Renal cortical epithelial cell (primary cell): Measurements from ENCODE around the gene TAF11L6. TPM values are rescaled to one million over a fixed set of nuclear protein-coding genes. Genes with fewer than 3 reads are reported as not detected.
"Not testable (repeated sequence)": the region's sequence is repeated elsewhere in the genome, so short reads cannot be mapped to it uniquely, and the experiment has no call there.

ENCODE experiments used
- DNase-seq: peaks from one replicate; pipeline ENCODE4 v3.0.0-alpha.2; 2011; ENCODE audit warnings: low read depth
- total RNA-seq: library from RNA; depleted of rRNA; stranded (reverse); fragments of >200 nt; gene quantifications from 2 replicates; pipeline ENCODE4 v1.2.3, GENCODE V29; 2014

TAF11L6 gene
- not detected in 2 replicates for total RNA-seq

DNA sequence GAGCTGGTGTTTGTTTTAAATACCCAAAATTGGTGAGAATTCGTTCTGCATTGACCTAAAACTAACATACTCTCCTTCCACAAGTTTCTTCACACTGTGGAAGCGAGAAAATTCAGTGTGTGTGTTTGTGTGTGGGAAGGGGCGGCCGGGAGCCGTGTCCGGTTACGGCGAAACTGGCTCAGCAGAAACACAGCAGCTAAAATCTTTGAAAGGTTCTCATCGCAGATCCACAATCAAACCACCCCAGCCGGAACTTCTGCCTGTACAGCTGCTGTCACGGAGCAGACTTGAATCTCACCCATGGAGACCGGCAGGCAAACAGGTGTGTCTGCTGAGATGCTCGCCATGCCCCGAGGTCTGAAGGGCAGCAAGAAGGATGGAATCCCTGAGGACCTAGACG, at the start of gene TAF11L6:
Gene TAF11L6 (plus strand): TSS at position 301 of the 400 bp plus-strand sequence.
- DNase-seq = not testable (repeated sequence)

DNA sequence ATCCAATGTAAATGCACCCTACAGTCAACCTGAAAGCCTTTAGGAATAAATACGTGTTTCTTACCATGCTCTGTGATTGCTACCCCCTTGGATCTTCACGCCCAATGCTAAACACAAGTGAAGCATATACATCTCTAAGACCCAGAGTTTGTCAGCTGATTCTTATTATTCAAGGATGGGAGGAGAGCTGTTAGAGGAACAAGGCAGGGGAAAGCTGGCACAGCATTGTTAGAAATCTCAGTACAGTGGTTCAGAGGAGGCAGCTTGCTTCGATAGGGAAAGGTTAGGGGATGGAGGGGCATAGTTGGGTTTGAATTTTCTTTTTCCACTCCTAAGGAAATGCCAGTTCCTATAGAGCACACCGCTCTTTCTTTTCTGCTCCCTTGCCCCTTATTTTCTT, 47.1 kb upstream of the TAF11L6 start:
- DNase-seq = no peak

DNA sequence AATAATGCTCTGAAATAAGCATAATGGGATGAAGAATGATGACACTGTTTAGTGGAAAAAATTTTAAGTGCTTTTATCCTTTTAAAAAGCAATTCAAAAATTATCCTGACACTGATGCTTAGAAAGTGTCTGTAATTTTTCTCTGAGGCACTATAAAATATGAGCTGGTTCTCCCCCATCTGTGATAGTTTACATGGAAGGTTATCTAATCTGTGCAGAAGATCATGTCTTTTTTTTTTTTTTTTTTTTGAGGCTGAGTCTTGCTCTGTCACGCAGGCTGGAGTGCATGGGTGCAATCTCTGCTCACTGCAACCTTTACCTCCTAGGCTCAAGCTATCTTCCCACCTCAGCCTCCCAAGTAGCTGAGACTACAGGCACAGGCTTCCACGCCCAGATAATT, 45.7 kb upstream of the TAF11L6 start:
- no peak for DNase-seq

DNA sequence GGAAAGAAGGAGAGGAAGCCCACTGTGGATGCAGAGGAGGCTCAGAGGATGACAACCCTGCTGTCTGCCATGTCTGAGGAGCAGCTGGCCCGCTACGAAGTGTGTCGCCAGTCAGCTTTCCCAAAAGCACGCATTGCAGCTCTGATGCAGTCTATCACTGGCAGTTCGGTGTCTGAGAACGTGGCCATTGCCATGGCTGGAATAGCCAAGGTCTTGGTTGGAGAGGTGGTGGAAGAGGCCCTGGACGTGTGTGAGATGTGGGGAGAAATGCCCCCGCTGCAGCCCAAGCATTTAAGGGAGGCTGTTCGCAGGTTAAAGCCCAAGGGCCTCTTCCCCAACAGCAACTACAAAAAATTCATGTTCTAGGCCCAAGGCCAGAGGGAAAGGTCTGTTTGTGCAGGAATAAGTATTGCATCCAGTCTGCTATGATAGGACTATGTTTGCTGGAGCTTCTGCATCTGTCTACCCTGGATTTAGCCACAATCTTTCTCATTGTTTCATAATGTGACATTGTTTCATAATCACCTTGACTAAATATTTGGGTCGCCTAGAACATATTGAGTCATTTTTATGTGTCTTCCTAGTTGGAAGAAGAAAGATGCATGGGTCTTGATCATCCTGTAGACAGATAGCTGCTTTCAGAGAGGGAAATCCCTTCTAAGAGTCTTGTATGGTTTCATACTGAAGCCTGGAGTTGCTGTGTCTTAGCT, 41.9 kb upstream of the TAF11L6 start:
- DNase-seq = not testable (repeated sequence)

DNA sequence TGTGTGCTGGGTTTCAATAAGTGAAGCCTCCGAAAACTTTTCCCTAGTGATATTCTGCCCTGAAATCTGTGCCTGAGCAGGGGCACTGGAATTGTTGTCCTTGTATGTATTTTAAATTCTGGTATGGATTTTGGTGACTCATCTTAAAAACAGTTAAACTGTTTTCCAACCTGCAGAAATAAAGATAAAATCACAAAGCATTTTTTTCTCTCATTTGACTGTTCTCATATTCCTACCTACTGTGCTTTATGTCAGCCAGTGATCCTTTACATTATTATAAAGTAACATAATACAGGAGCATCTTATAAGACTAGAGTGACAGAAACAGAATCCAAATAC, 41.3 kb upstream of the TAF11L6 start:
- DNase-seq = no peak

DNA sequence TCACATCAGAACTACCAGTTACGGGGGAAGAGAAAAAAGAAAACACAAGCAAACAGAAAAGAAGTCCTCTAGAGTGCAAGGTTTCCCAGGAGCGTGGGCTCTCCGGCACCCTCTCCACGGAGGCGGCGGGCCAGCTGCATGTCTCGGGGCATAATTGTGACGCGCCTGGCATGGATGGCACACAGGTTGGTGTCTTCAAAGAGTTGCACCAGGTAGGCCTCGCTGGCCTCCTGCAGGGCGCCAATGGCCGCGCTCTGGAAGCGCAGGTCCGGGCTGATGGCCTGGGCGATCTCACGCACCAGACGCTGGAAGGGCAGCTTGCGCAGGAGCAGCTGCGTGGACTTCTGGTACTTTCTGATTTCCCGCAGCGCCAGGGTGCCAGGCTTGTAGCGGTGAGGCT, 37.2 kb upstream of the TAF11L6 start:
- DNase-seq = not testable (repeated sequence)

DNA sequence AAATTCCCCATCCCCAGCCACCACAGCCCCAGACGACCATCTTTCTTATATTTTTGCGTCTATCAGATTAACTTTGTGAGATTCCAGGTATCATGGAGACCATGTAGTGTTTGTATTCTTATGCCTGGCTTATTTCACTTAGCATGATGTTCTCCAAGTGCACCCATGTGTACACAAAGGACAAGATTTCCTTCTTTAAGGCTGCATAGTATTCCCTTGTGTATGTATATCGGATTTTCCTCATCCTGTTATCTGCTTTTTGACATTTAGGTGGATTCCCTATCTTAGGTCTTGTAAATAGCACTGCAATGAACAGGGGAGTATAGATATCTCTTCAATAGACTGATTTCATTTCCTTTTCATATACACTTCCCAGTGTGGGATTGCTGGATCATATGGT, 35.7 kb upstream of the TAF11L6 start:
- DNase-seq = no peak

DNA sequence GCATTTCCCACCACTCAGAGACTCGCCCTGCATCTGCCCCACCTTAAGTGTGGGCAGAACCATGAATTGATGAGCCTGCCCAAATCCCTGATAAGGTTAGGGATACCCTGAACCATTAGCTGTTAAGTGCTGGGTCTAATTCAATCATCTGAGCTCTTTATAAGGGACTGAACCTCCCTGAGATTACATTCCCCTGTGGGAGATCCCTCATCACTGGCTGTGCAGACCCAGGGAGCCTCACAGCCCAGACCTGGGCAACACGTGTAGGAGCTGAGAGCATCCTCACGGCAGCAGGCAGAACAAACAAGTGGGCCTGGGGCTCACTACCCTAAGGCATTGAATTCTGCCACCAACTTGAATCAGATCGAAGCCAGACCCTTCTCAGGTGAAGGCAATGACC, 31.0 kb upstream of the TAF11L6 start:
- DNase-seq = no peak

DNA sequence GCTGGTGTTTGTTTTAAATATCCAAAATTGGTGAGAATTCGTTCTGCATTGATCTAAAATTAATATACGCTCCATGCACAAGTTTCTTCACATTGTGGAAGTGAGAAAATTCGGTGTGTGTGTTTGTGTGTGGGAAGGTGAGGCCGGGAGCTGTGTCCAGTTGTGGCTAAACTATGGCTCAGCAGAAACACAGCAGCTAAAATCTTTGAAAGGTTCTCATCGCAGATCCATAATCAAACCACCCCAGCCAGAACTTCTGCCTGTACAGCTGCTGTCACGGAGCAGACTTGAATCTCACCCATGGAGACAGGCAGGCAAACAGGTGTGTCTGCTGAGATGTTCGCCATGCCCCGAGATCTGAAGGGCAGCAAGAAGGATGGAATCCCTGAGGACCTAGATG, 30.5 kb upstream of the TAF11L6 start, which contains the start of gene TAF11L2:
Gene TAF11L2 (plus strand): TSS at position 301 of the 400 bp plus-strand sequence.
- DNase-seq = not testable (repeated sequence)

DNA sequence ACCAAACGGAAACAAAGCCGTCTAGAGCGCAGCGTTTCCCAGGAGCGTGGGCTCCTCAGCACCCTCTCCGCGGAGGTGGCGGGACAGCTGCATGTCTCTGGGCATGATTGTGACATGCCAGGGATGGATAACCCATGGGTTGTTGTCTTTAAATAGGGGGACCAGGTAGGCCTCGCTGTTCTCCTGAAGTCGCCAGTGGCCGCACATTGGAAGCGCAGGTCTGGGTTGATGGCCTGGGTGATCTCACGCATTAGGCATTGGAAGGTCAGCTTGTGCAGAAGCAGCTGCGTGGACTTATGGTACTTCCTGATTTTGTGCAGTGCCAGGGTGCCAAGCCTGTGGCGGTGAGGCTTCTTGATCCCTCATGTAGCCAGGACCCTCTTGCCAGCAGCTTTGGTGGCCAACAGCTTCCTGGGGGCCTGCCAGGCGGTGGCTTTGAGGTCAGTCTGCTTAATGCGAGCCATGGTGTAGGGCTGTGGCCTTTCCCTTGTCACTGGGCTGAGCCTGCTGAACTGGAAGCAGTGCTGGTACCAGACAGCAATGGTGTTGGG, 16.6 kb upstream of the TAF11L6 start:
- no peak for DNase-seq

DNA sequence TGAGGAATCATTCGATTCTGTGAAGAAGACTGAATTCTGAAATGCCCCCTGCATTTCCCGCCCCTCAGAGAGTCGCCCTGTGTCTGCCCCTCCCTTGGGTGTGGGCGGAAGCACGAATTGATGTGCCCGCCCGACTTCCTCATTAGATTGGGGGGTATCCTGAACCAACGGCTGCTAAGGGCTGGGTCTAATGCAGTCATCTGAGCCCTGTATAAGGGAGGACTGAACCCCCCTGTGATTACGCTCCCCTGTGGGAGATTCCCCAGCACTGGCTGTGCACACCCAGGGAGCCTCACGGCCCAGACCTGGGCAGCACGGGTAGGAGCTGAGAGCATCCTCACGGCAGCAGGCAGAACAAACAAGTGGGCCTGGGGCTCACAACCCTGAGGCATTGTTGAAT, 10.9 kb upstream of the TAF11L6 start:
- not testable (repeated sequence) for DNase-seq

DNA sequence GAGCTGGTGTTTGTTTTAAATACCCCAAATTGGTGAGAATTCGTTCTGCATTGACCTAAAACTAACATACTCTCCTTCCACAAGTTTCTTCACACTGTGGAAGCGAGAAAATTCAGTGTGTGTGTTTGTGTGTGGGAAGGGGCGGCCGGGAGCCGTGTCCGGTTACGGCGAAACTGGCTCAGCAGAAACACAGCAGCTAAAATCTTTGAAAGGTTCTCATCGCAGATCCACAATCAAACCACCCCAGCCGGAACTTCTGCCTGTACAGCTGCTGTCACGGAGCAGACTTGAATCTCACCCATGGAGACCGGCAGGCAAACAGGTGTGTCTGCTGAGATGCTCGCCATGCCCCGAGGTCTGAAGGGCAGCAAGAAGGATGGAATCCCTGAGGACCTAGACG, 10.4 kb upstream of the TAF11L6 start, which contains the start of gene TAF11L3:
Gene TAF11L3 (plus strand): TSS at position 301 of the 400 bp plus-strand sequence.
- DNase-seq = not testable (repeated sequence)

DNA sequence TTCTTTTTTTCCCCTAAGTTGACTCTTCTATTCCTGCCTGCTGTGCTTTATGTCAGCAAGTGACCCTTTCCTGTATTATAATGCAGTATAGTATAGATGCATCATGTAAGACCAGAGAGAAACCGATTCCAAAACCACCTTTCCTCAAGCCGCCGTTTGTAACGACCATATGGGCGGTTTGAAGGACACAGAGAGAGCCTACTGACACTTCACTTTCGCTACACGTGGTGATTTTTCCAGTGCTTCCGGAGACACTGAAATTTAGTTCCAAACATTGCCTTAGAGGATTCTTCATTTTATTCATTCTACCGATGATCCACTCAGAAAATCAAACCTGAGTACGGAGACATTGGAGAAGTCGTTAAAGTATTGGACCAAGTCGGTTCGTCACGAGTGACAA, 9.0 kb upstream of the TAF11L6 start:
- DNase-seq = not testable (repeated sequence)

DNA sequence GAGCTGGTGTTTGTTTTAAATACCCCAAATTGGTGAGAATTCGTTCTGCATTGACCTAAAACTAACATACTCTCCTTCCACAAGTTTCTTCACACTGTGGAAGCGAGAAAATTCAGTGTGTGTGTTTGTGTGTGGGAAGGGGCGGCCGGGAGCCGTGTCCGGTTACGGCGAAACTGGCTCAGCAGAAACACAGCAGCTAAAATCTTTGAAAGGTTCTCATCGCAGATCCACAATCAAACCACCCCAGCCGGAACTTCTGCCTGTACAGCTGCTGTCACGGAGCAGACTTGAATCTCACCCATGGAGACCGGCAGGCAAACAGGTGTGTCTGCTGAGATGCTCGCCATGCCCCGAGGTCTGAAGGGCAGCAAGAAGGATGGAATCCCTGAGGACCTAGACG, 7.0 kb upstream of the TAF11L6 start, which contains the start of gene TAF11L4:
Gene TAF11L4 (plus strand): TSS at position 301 of the 400 bp plus-strand sequence.
- not testable (repeated sequence) for DNase-seq

DNA sequence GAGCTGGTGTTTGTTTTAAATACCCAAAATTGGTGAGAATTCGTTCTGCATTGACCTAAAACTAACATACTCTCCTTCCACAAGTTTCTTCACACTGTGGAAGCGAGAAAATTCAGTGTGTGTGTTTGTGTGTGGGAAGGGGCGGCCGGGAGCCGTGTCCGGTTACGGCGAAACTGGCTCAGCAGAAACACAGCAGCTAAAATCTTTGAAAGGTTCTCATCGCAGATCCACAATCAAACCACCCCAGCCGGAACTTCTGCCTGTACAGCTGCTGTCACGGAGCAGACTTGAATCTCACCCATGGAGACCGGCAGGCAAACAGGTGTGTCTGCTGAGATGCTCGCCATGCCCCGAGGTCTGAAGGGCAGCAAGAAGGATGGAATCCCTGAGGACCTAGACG, 3.5 kb upstream of the TAF11L6 start, which contains the start of gene TAF11L5:
Gene TAF11L5 (plus strand): TSS at position 301 of the 400 bp plus-strand sequence.
- DNase-seq = not testable (repeated sequence)

DNA sequence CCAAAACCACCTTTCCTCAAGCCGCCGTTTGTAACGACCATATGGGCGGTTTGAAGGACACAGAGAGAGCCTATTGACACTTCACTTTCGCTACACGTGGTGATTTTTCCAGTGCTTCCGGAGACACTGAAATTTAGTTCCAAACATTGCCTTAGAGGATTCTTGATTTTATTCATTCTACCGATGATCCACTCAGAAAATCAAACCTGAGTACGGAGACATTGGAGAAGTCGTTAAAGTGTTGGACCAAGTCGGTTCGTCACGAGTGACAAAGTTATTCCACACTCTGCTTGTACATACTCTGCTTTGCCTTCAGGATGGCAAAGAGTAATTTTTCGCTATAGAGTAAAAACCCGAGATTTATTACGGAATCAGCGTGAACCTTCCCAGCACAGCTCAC, 2.0 kb upstream of the TAF11L6 start:
- DNase-seq = peak; percentile 14

Other genes starting within 250 kb of the TAF11L6 start
- gene TAF11L2, start 30.4 kb upstream of the TAF11L6 start, total RNA-seq = not detected in 2 replicates
- gene TAF11L3, start 10.3 kb upstream of the TAF11L6 start, total RNA-seq = not detected in 2 replicates
- not detected in 2 replicates for gene TAF11L4, start 6.9 kb upstream of the TAF11L6 start, total RNA-seq
- gene TAF11L5, start 3.4 kb upstream of the TAF11L6 start, total RNA-seq = not detected in 2 replicates
- not detected in 2 replicates for gene TAF11L7, start 57.1 kb downstream of the TAF11L6 start, total RNA-seq
- not detected in 2 replicates for gene TAF11L8, start 62.3 kb downstream of the TAF11L6 start, total RNA-seq
- not detected in 2 replicates for gene TAF11L9, start 65.7 kb downstream of the TAF11L6 start, total RNA-seq
- gene TAF11L10, start 69.2 kb downstream of the TAF11L6 start, total RNA-seq = not detected in 2 replicates
- gene TAF11L11, start 75.5 kb downstream of the TAF11L6 start, total RNA-seq = not detected in 2 replicates
- not detected in 2 replicates for gene TAF11L12, start 81.7 kb downstream of the TAF11L6 start, total RNA-seq
- gene TAF11L13, start 103.4 kb downstream of the TAF11L6 start, total RNA-seq = not detected in 2 replicates
- gene TAF11L14, start 105.8 kb downstream of the TAF11L6 start, total RNA-seq = not detected in 2 replicates